ENCODE data around the gene SLC5A10. TPM values are rescaled to one million over a fixed set of nuclear protein-coding genes. Genes with fewer than 3 reads are reported as not detected.

The SLC5A10 gene
- total and polyA plus RNA-seq, 5 donors from 2014 or later, result 0.05 to 0.23 (median 0.16) TPM; not detected in 1

DNA sequence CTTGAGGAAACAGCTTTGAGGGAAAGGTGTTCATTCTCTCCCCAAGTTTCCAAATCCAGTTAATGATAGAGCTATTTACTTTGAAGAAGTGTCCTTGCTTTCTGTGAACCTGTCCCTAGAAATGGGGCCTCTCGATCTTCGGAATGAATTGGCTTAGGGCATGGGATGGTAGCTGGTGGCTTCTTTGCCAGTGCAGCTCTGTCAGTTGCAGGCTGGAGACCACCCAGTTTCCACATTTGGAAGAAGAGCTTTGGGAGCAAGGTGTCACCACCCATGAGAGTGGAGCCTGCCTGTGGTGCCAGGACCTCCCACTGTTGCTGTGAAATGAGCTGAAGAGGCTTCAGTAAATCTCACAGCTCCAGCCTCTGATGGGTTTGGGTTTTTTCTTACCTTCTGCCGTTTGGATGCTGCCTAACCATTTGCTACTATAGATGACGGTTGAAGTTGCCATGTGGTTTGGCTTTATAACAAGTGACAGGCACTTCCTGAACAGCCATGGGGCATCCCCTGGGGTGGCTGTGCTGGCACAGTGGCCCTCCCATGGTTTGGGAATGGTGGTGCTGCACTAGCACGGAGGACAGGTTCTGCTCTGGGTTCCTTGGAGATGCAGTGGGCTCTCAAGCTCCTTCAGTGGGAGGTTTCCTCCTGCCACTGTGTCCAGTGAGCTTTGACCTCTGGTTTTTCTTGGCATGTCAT is 19.5 kb upstream of the SLC5A10 start:
- Histone ChIP-seq H3K9me3 (ENCODE audit: control insufficient read depth in 2 of 2, low read length in 2 of 2) (no peaks in the 10 kb centered on the region), H3K4me3 (ENCODE audit: low read depth, low read length) (no peak overlapping the region), H3K27ac (ENCODE audit: insufficient read depth, low read length, poor library complexity, severe bottlenecking) (no peak overlapping the region), H3K4me1 (ENCODE audit: control insufficient read depth, insufficient read depth, low read length, poor library complexity, severe bottlenecking) (peaks cover 4% of the 10 kb centered on the region), H3K27me3 (ENCODE audit: control insufficient read depth, insufficient read depth, low read length) (no peaks in the 10 kb centered on the region), H3K36me3 (ENCODE audit: control insufficient read depth, insufficient read depth, low read length) (peaks cover 31% of the 10 kb centered on the region)
- peaks cover 6 to 24% (median 11%) of the 10 kb centered on the region in 4 donors for H3K4me1 Mint-ChIP-seq
- H3K4me3 Mint-ChIP-seq, result no peak overlapping the region
- peak in 1 of 3 donors; percentile 32 for DNase-seq
- H3K27ac Mint-ChIP-seq, result peak overlapping the region in 1 of 3 donors; percentile 41
- H3K9me3 Mint-ChIP-seq, result peaks cover 0 to 2% (median 0%) of the 10 kb centered on the region in 7 donors
- H3K36me3 Mint-ChIP-seq, result peaks cover 24% of the 10 kb centered on the region
- peak in 1 of 2 donors; percentile 58 for ATAC-seq (ENCODE audit: low read depth in 2 of 2)
- peaks cover 9% of the 10 kb centered on the region for H3K27me3 Mint-ChIP-seq

DNA sequence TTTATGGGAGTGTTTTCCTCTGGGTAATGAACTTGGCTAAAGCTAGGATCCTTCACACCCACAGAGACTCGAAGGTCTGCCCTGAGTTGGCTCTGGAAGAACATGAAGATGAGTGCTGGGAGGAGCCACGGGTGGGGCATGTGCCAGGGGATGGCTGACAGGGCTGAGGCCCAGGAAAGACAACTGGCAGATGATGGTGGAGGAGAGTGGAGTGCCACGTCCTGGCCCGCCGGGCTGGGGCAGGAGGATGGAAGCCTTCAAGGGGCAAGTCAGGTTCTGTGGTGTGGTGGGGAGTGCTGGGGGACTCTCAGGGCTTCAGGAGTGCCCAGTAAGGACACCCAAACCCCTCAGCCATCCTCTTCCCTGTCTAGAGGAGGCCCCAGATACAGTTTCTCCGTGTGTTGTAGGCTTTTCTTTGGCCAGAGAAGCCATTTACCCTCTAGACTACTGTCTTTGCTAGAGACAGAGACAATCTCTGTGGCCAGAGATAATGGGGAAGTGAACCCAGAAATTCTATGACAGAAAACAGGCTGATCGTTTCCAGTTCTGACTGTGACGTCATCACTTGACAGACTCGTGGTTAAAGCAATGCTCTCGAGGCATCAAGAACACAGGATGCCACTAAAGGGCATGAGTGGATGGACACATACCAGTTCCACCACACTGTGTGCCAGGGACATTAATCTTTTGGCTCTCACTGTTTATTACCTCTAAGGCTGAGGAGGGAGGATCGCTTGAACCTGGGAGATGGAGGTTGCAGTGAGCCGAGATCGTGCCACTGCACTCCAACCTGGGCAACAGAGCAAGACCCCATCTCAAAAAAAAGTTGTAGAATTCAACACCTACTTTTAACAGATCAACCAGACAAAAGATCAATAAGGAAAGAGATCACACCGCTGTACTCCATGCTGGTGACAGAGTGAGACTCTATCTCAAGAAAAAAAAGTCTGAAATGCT is 18.6 kb upstream of the SLC5A10 start:
- no peak overlapping the region for H3K27ac ChIP-seq (ENCODE audit: insufficient read depth, low read length, poor library complexity, severe bottlenecking)

DNA sequence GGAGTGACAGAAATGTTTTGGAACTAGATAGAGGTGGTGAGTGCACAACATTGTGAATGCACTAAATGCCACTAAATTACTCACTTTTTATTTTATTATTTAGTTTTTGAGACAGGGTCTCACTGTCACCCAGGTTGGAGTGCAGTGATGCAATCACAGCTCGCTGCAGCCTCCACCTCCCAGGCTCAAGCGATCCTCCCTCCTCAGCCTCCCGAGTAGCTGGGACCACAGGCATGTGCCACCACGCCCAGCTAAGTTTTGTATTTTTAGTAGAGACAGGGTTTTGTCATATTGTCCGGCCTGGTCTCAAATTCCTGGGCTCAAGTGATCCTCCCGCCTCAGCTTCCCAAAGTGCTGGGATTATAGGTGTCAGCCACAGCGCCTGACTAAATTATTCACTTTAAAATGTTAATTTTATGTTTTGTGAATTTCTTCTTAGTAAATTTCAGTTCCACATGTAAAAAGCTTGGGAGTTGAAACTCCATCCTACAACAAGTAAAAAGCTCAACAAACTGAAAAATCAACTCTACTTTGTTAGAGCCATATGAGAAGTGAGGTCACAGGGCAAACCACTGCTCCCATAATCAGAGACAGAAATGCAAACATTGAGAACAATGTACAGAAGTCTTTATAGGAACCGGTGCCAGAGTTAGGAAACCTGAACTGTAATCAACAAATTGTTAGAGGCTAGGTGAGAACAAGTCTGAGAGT is 13.8 kb upstream of the SLC5A10 start:
- Mint-ChIP-seq H3K27ac (peak overlapping the region in 1 of 3 donors; percentile 26), H3K4me3 (no peak overlapping the region)
- ATAC-seq (ENCODE audit: low read depth in 2 of 2), result no peak

More for the DNA sequence above, 18.6 kb upstream of the SLC5A10 start:
- Histone ChIP-seq H3K27me3 (ENCODE audit: control insufficient read depth, insufficient read depth, low read length) (no peaks in the 10 kb centered on the region), H3K36me3 (ENCODE audit: control insufficient read depth, insufficient read depth, low read length) (peaks cover 27% of the 10 kb centered on the region), H3K9me3 (ENCODE audit: control insufficient read depth in 2 of 2, low read length in 2 of 2) (no peaks in the 10 kb centered on the region), H3K4me3 (ENCODE audit: low read depth, low read length) (no peak overlapping the region), H3K4me1 (ENCODE audit: control insufficient read depth, insufficient read depth, low read length, poor library complexity, severe bottlenecking) (peaks cover 4% of the 10 kb centered on the region)
- ATAC-seq (ENCODE audit: low read depth in 2 of 2), result peak in 1 of 2 donors; percentile 8
- DNase-seq, result peak in 1 of 3 donors; percentile 25
- H3K4me1 Mint-ChIP-seq, result peaks cover 6 to 22% (median 11%) of the 10 kb centered on the region in 4 donors
- peaks cover 9% of the 10 kb centered on the region for H3K27me3 Mint-ChIP-seq
- H3K4me3 Mint-ChIP-seq, result peak overlapping the region in 2 of 4 donors; percentile 21 to 38
- peaks cover 22% of the 10 kb centered on the region for H3K36me3 Mint-ChIP-seq
- peak overlapping the region; percentile 32 to 51 (median 41) for H3K27ac Mint-ChIP-seq
- peaks cover 0 to under 1% (median 0%) of the 10 kb centered on the region in 7 donors for H3K9me3 Mint-ChIP-seq

DNA sequence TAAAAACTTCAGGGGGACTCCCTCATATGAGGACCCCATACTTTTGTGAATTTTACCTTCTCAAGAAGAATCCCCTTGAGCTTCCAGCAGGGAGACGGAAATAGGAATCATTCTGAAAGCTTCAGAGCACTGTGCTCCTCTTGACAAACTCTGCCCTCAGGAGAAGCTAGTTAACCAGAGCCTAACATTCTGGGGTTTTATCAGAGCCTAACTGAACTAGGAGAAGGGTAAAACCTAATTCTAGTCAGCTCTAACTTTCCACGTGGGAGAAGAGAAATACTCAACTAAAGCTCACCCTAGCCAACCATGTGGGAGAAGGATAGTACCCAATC is 13.3 kb upstream of the SLC5A10 start:
- no peaks in the 10 kb centered on the region for H3K9me3 ChIP-seq (ENCODE audit: control insufficient read depth in 2 of 2, low read length in 2 of 2)
- H3K27me3 Mint-ChIP-seq, result peaks cover 25% of the 10 kb centered on the region
- H3K36me3 ChIP-seq (ENCODE audit: control insufficient read depth, insufficient read depth, low read length), result no peaks in the 10 kb centered on the region
- H3K9me3 Mint-ChIP-seq, result no peaks in the 10 kb centered on the region
- no peaks in the 10 kb centered on the region for H3K4me1 ChIP-seq (ENCODE audit: control insufficient read depth, insufficient read depth, low read length, poor library complexity, severe bottlenecking)
- no peak overlapping the region for H3K4me3 Mint-ChIP-seq
- ATAC-seq (ENCODE audit: low read depth in 2 of 2) (no peak), DNase-seq (no peak)
- no peaks in the 10 kb centered on the region for H3K36me3 Mint-ChIP-seq
- peaks cover 0 to 8% (median 1%) of the 10 kb centered on the region in 4 donors for H3K4me1 Mint-ChIP-seq
- H3K27ac ChIP-seq (ENCODE audit: insufficient read depth, low read length, poor library complexity, severe bottlenecking), result no peak overlapping the region
- no peaks in the 10 kb centered on the region for H3K27me3 ChIP-seq (ENCODE audit: control insufficient read depth, insufficient read depth, low read length)
- H3K27ac Mint-ChIP-seq, result peak overlapping the region in 1 of 3 donors; percentile 36
- no peak overlapping the region for H3K4me3 ChIP-seq (ENCODE audit: low read depth, low read length)

More for the DNA sequence above, 13.8 kb upstream of the SLC5A10 start:
- Histone ChIP-seq H3K27ac (ENCODE audit: insufficient read depth, low read length, poor library complexity, severe bottlenecking) (no peak overlapping the region), H3K36me3 (ENCODE audit: control insufficient read depth, insufficient read depth, low read length) (no peaks in the 10 kb centered on the region), H3K4me1 (ENCODE audit: control insufficient read depth, insufficient read depth, low read length, poor library complexity, severe bottlenecking) (no peaks in the 10 kb centered on the region), H3K9me3 (ENCODE audit: control insufficient read depth in 2 of 2, low read length in 2 of 2) (no peaks in the 10 kb centered on the region), H3K27me3 (ENCODE audit: control insufficient read depth, insufficient read depth, low read length) (no peaks in the 10 kb centered on the region), H3K4me3 (ENCODE audit: low read depth, low read length) (no peak overlapping the region)
- H3K36me3 Mint-ChIP-seq, result no peaks in the 10 kb centered on the region
- DNase-seq, result no peak
- H3K9me3 Mint-ChIP-seq, result no peaks in the 10 kb centered on the region
- peaks cover under 1 to 8% (median 5%) of the 10 kb centered on the region in 4 donors for H3K4me1 Mint-ChIP-seq
- peaks cover 29% of the 10 kb centered on the region for H3K27me3 Mint-ChIP-seq

DNA sequence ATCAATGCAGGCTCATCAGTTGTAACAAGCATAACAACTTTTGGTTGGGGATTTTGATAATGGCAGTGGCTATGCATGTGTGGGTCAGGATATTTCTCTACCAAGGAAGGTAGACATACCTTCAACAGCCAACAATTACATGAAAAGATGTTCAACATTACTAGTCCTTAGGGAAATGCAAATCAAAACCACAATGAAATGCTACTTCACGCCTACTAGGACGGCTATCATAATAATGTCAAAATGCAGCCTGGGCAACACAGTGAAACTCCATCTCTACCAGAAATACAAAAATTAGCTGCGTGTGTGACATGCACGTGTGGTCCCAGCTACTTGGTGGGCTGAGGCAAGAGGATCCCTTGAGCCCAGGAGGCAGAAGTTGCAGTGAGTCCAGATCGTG is 7.3 kb upstream of the SLC5A10 start:
- no peak overlapping the region for H3K4me3 Mint-ChIP-seq
- no peaks in the 10 kb centered on the region for H3K27me3 ChIP-seq (ENCODE audit: control insufficient read depth, insufficient read depth, low read length)
- ATAC-seq (ENCODE audit: low read depth in 2 of 2), result no peak
- H3K4me1 Mint-ChIP-seq, result peaks cover 5 to 18% (median 9%) of the 10 kb centered on the region in 4 donors
- H3K4me3 ChIP-seq (ENCODE audit: low read depth, low read length), result no peak overlapping the region
- no peaks in the 10 kb centered on the region for H3K9me3 Mint-ChIP-seq
- no peaks in the 10 kb centered on the region for H3K9me3 ChIP-seq (ENCODE audit: control insufficient read depth in 2 of 2, low read length in 2 of 2)
- no peak for DNase-seq
- H3K4me1 ChIP-seq (ENCODE audit: control insufficient read depth, insufficient read depth, low read length, poor library complexity, severe bottlenecking), result no peaks in the 10 kb centered on the region
- no peaks in the 10 kb centered on the region for H3K36me3 ChIP-seq (ENCODE audit: control insufficient read depth, insufficient read depth, low read length)
- H3K36me3 Mint-ChIP-seq, result no peaks in the 10 kb centered on the region
- H3K27me3 Mint-ChIP-seq, result peaks cover 26% of the 10 kb centered on the region
- H3K27ac Mint-ChIP-seq, result peak overlapping the region in 2 of 3 donors; percentile 20 to 42
- H3K27ac ChIP-seq (ENCODE audit: insufficient read depth, low read length, poor library complexity, severe bottlenecking), result no peak overlapping the region

DNA sequence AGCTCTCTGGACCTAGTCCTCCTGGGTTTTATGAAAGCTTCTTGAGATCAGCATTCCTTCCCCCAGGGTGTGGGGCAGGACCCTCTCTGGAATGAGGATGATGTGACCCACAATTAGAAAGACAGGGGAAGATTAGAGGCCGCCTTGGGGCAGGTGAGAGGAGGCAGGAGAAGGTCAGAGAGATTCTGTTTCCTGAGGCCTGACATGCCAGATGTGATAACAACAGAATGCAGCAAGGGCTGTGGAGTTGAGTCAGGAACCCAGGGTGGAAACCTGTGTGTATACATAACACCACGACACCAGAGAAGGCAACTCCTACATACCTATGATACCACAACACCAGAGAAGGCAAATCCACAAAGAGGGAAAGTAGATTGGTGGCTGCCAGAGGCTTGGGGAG is 5.4 kb upstream of the SLC5A10 start:
- ATAC-seq (ENCODE audit: low read depth in 2 of 2) (no peak), DNase-seq (no peak)
- Mint-ChIP-seq H3K4me3 (no peak overlapping the region), H3K27me3 (peaks cover 21% of the 10 kb centered on the region), H3K9me3 (no peaks in the 10 kb centered on the region), H3K36me3 (no peaks in the 10 kb centered on the region), H3K27ac (peak overlapping the region in 1 of 3 donors; percentile 52), H3K4me1 (peaks cover 6 to 23% (median 8%) of the 10 kb centered on the region in 4 donors)
- no peak overlapping the region for H3K27ac ChIP-seq (ENCODE audit: insufficient read depth, low read length, poor library complexity, severe bottlenecking)
- no peak overlapping the region for H3K4me3 ChIP-seq (ENCODE audit: low read depth, low read length)
- H3K4me1 ChIP-seq (ENCODE audit: control insufficient read depth, insufficient read depth, low read length, poor library complexity, severe bottlenecking), result no peaks in the 10 kb centered on the region
- H3K27me3 ChIP-seq (ENCODE audit: control insufficient read depth, insufficient read depth, low read length), result no peaks in the 10 kb centered on the region
- H3K36me3 ChIP-seq (ENCODE audit: control insufficient read depth, insufficient read depth, low read length), result no peaks in the 10 kb centered on the region
- H3K9me3 ChIP-seq (ENCODE audit: control insufficient read depth in 2 of 2, low read length in 2 of 2), result no peaks in the 10 kb centered on the region

DNA sequence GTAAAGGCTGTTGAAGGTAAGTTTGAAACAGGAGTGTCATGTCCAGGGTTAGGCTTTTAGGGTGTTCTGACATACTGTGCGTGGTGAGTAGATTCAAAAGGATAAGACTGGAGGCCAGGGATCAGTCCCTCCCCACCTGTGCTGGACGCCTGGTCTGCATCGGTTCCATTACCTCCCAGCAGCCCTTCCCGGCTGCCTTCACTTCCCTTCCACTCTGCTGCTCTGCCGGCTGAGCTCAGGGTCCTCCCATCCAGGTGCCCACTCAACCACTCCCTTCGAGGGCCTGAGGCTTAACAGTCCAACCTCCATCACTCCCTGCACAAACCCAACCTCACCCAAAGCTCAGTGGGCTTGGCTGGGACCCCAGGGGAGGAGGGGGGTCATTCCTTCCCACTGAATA is 4.1 kb upstream of the SLC5A10 start:
- Mint-ChIP-seq H3K4me1 (peaks cover 6 to 28% (median 8%) of the 10 kb centered on the region in 4 donors), H3K9me3 (no peaks in the 10 kb centered on the region), H3K36me3 (no peaks in the 10 kb centered on the region), H3K27me3 (peaks cover 10% of the 10 kb centered on the region), H3K27ac (peak overlapping the region in 1 of 3 donors; percentile 78), H3K4me3 (no peak overlapping the region)
- Histone ChIP-seq H3K4me3 (ENCODE audit: low read depth, low read length) (no peak overlapping the region), H3K27ac (ENCODE audit: insufficient read depth, low read length, poor library complexity, severe bottlenecking) (no peak overlapping the region), H3K9me3 (ENCODE audit: control insufficient read depth in 2 of 2, low read length in 2 of 2) (no peaks in the 10 kb centered on the region), H3K27me3 (ENCODE audit: control insufficient read depth, insufficient read depth, low read length) (no peaks in the 10 kb centered on the region), H3K4me1 (ENCODE audit: control insufficient read depth, insufficient read depth, low read length, poor library complexity, severe bottlenecking) (no peaks in the 10 kb centered on the region), H3K36me3 (ENCODE audit: control insufficient read depth, insufficient read depth, low read length) (no peaks in the 10 kb centered on the region)
- ATAC-seq (ENCODE audit: low read depth in 2 of 2) (no peak), DNase-seq (no peak)

All from CD4-positive, CD25-positive, alpha-beta regulatory T cell (primary cell).